NT2/D1 (cell line): ENCODE results near the gene HAUS1.

Experiments used
- YY1 ChIP-seq: IDR thresholded peaks from 2 replicates; pipeline ENCODE4 v1.6.1; 2011; ENCODE audit not compliant: insufficient read length, insufficient read depth
- ZNF274 ChIP-seq: IDR thresholded peaks from 2 replicates; pipeline ENCODE4 v1.6.1; 2011; ENCODE audit warnings: mild to moderate bottlenecking, low read depth, low read length

DNA sequence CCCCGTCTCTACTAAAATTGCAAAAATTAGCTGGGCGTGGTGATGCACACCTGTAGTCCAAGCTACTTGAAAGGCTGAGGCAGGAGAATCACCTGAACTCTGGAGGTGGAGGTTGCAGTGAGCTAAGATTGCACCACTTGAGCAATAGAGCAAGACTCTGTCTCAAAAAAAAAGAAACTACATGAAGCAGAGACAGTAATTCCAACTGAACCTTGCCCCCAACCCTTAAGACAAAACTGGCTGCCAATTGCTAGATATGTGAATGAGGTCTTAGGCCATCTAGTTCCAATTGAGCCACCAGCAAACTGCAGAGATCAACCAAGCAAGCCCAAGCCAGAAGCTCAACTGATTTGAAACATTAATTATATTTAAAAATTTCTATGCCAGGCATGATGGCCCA, 25.9 kb downstream of the HAUS1 start:
- TF ChIP-seq ZNF274 = no peak
- no peak for TF ChIP-seq YY1
